CD14-positive monocyte (primary cell): ENCODE results near the gene MRO. TPM values are rescaled to one million over a fixed set of nuclear protein-coding genes. Genes with fewer than 3 reads are reported as not detected.
A peak's percentile ranks its signal among the peaks of the same experiment; 100 is the strongest.

Source experiments
- DNase-seq, 3 donors: peaks; one replicate each; pipeline ENCODE4 v3.0.0-alpha.2; 2011 to 2022
- H2AFZ ChIP-seq: 2 replicates; pipeline ENCODE4 v1.6.0; 2012; ENCODE audit warnings: mild to moderate bottlenecking, low read depth, low read length, inconsistent platforms; ENCODE audit not compliant: insufficient read depth, poor library complexity, severe bottlenecking
- H3K27ac ChIP-seq, 2 donors: 1 replicate in 1 of 2; 2 replicates in 1 of 2; pipeline ENCODE4 v1.5.1; 2012 to 2013; ENCODE audit warnings: low read length in 2 of 2, control low read depth in 1 of 2, inconsistent platforms in 1 of 2, low read depth in 1 of 2, mild to moderate bottlenecking in 1 of 2
- H3K27me3 ChIP-seq, 2 donors: one replicate each; pipeline versions ENCODE4 v1.6.0 to v1.6.1; 2011 to 2013; ENCODE audit warnings: low read length in 2 of 2; ENCODE audit not compliant: control insufficient read depth in 2 of 2, insufficient read depth in 2 of 2
- H3K36me3 ChIP-seq, 2 donors: replicated peaks in 1 of 2; 1 replicate in 1 of 2; 2 replicates in 1 of 2; pipeline versions ENCODE4 v1.5.1 to v1.6.1; 2012 to 2013; ENCODE audit warnings: low read length in 2 of 2, control low read depth in 1 of 2, inconsistent platforms in 1 of 2, mild to moderate bottlenecking in 1 of 2; ENCODE audit not compliant: insufficient read depth in 2 of 2, control insufficient read depth in 1 of 2
- H3K4me1 ChIP-seq, 2 donors: 1 replicate in 1 of 2; 2 replicates in 1 of 2; pipeline versions ENCODE4 v1.5.1 to v1.6.1; 2012 to 2013; ENCODE audit warnings: low read length in 2 of 2, control low read depth in 1 of 2, inconsistent platforms in 1 of 2, mild to moderate bottlenecking in 1 of 2, moderate library complexity in 1 of 2; ENCODE audit not compliant: insufficient read depth in 2 of 2, control insufficient read depth in 1 of 2
- H3K4me2 ChIP-seq: replicated peaks from 2 replicates; pipeline ENCODE3; 2012; ENCODE audit warnings: low read length, moderate library complexity, mild to moderate bottlenecking; ENCODE audit not compliant: poor library complexity, severe bottlenecking; ENCODE audit errors: extremely low read depth
- H3K4me3 ChIP-seq, 3 experiments: fragments of 200-600 bp in 1 of 3; sonication (generic) in 1 of 3; replicated peaks in 1 of 3; 1 replicate in 2 of 3; 2 replicates in 1 of 3; pipeline ENCODE4 v1.5.1; 2011 to 2013; ENCODE audit warnings: low read length in 3 of 3, mild to moderate bottlenecking in 3 of 3, control low read depth in 2 of 3, low read depth in 2 of 3, inconsistent platforms in 1 of 3, moderate library complexity in 1 of 3
- H3K79me2 ChIP-seq: 2 replicates; pipeline ENCODE4 v1.6.0; 2012; ENCODE audit warnings: mild to moderate bottlenecking, control low read depth, inconsistent platforms, low read length, moderate library complexity; ENCODE audit not compliant: insufficient read depth
- H3K9ac ChIP-seq: 2 replicates; pipeline ENCODE4 v1.6.0; 2017; ENCODE audit warnings: low read length, mild to moderate bottlenecking; ENCODE audit not compliant: insufficient read depth, poor library complexity, severe bottlenecking
- H3K9me3 ChIP-seq, 2 donors: replicated peaks in 1 of 2; 1 replicate in 1 of 2; 2 replicates in 1 of 2; pipeline versions ENCODE4 v1.5.1 to v1.6.1; 2012 to 2013; ENCODE audit warnings: low read length in 2 of 2, control low read depth in 1 of 2; ENCODE audit not compliant: control insufficient read depth in 1 of 2, insufficient read depth in 1 of 2
- H4K20me1 ChIP-seq: 2 replicates; pipeline ENCODE4 v1.6.0; 2012; ENCODE audit warnings: mild to moderate bottlenecking, low read length, control low read depth, moderate library complexity; ENCODE audit not compliant: insufficient read depth
- H3K27ac Mint-ChIP-seq, 7 donors: one replicate each; pipeline ENCODE4 v1.8.0; 2020; ENCODE audit warnings: mild to moderate bottlenecking in 7 of 7, mixed read lengths in 7 of 7, moderate library complexity in 6 of 7, inconsistent platforms in 2 of 7
- H3K27me3 Mint-ChIP-seq, 3 donors: one replicate each; pipeline ENCODE4 v1.8.0; 2021 to 2022; ENCODE audit warnings: low read depth in 3 of 3, mild to moderate bottlenecking in 3 of 3, mixed read lengths in 3 of 3, moderate library complexity in 3 of 3, inconsistent platforms in 1 of 3
- H3K36me3 Mint-ChIP-seq, 2 donors: one replicate each; pipeline ENCODE4 v1.8.0; 2020; ENCODE audit warnings: mixed read lengths in 2 of 2, inconsistent platforms in 1 of 2, mild to moderate bottlenecking in 1 of 2
- H3K4me1 Mint-ChIP-seq: one replicate; pipeline ENCODE4 v1.8.0; 2020; ENCODE audit warnings: mild to moderate bottlenecking, mixed read lengths
- H3K4me3 Mint-ChIP-seq, 2 donors: one replicate each; pipeline ENCODE4 v1.8.0; 2020; ENCODE audit warnings: mild to moderate bottlenecking in 2 of 2, mixed read lengths in 2 of 2, moderate library complexity in 1 of 2
- H3K9me3 Mint-ChIP-seq, 7 donors: one replicate each; pipeline ENCODE4 v1.8.0; 2020 to 2022; ENCODE audit warnings: mixed read lengths in 7 of 7, mild to moderate bottlenecking in 6 of 7, moderate library complexity in 6 of 7, inconsistent platforms in 2 of 7
- WGBS: methylation state at CpG from one replicate; pipeline ENCODE4 v1.1.5; 2013; ENCODE audit warnings: missing lambda C conversion rate; ENCODE audit not compliant: insufficient coverage; 5-methylcytosine and 5-hydroxymethylcytosine counted together
- intact Hi-C, 2 donors: fragments of 100-400 bp; cut with micrococcal nuclease; formaldehyde crosslinking; loops; one replicate each; pipeline versions ENCODE4 v1.15.0 to v1.15.1; 2023
- polyA plus RNA-seq, 3 donors: library from polyadenylated mRNA; depleted of rRNA in 1 of 3; unstranded in 2 of 3; stranded (reverse) in 1 of 3; fragments of 300-500 nt in 2 of 3; fragments of >200 nt in 1 of 3; fragmentation: Illumina TruSeq in 2 of 3; gene quantifications; 1 replicate in 2 of 3; 2 replicates in 1 of 3; pipeline ENCODE4 v1.2.3, GENCODE V29; 2012 to 2021
- TF ChIP-seq, protein P1 (sequence below): fragments of 200-600 bp; IDR thresholded peaks from one replicate; pipeline ENCODE4 v1.8.0; 2022; ENCODE audit warnings: antibody characterized with exemption, mild to moderate bottlenecking

The MRO gene
- polyA plus RNA-seq, 3 donors, result 0.01 TPM; not detected in 2

- Histone ChIP-seq H3K4me1 (peaks cover 44 to 46% of the 10 kb centered on the region in 2 donors), H4K20me1 (no peaks in the 10 kb centered on the region), H3K36me3 (no peaks in the 10 kb centered on the region), H3K4me3 (no peak overlapping the region), H3K27ac (no peak overlapping the region), H3K79me2 (no peaks in the 10 kb centered on the region), H3K27me3 (no peaks in the 10 kb centered on the region), H3K4me2 (no peak overlapping the region), H3K9ac (no peak overlapping the region), H2AFZ (no peak overlapping the region), H3K9me3 (no peaks in the 10 kb centered on the region)
- Mint-ChIP-seq H3K36me3 (peaks cover 0 to 4% of the 10 kb centered on the region in 2 donors), H3K27me3 (peaks cover 2 to 6% (median 4%) of the 10 kb centered on the region in 3 donors), H3K27ac (peak overlapping the region in 3 of 7 donors; percentile 4 to 50 (median 20)), H3K4me3 (no peak overlapping the region), H3K4me1 (peaks cover 59% of the 10 kb centered on the region), H3K9me3 (no peaks in the 10 kb centered on the region)
- DNase-seq, result no peak
- 85% methylated on average over 3 of the region's 13 CpGs for WGBS
- intact Hi-C loops, result no loop called here
- TF ChIP-seq, protein P1, sequence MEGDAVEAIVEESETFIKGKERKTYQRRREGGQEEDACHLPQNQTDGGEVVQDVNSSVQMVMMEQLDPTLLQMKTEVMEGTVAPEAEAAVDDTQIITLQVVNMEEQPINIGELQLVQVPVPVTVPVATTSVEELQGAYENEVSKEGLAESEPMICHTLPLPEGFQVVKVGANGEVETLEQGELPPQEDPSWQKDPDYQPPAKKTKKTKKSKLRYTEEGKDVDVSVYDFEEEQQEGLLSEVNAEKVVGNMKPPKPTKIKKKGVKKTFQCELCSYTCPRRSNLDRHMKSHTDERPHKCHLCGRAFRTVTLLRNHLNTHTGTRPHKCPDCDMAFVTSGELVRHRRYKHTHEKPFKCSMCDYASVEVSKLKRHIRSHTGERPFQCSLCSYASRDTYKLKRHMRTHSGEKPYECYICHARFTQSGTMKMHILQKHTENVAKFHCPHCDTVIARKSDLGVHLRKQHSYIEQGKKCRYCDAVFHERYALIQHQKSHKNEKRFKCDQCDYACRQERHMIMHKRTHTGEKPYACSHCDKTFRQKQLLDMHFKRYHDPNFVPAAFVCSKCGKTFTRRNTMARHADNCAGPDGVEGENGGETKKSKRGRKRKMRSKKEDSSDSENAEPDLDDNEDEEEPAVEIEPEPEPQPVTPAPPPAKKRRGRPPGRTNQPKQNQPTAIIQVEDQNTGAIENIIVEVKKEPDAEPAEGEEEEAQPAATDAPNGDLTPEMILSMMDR, result no peak
Measured at GRCh38 chr18:50855976-50856757, 36.4 kb upstream of the MRO start.

- H4K20me1 ChIP-seq, result no peaks in the 10 kb centered on the region
- peak; percentile 86 to 96 (median 95) for DNase-seq
- H3K9me3 ChIP-seq, result no peaks in the 10 kb centered on the region
- H3K4me1 ChIP-seq, result peaks cover 61% of the 10 kb centered on the region in 2 donors
- Mint-ChIP-seq H3K36me3 (peaks cover 0 to 4% of the 10 kb centered on the region in 2 donors), H3K4me1 (peaks cover 70% of the 10 kb centered on the region), H3K27me3 (peaks cover 0 to 6% (median 4%) of the 10 kb centered on the region in 3 donors), H3K27ac (peak overlapping the region; percentile 89 to 98 (median 94)), H3K4me3 (peak overlapping the region in 1 of 2 donors; percentile 56), H3K9me3 (no peaks in the 10 kb centered on the region)
- peak overlapping the region; percentile 38 for H3K4me2 ChIP-seq
- H3K27me3 ChIP-seq, result no peaks in the 10 kb centered on the region
- TF ChIP-seq, protein P1, result no peak
- H3K9ac ChIP-seq, result peak overlapping the region; percentile 42
- H3K36me3 ChIP-seq, result no peaks in the 10 kb centered on the region
- H3K79me2 ChIP-seq, result no peaks in the 10 kb centered on the region
- H2AFZ ChIP-seq, result no peak overlapping the region
- H3K4me3 ChIP-seq, result peak overlapping the region in 1 of 3 experiments; percentile 32
- H3K27ac ChIP-seq, result peak overlapping the region; percentile 77 to 89
- intact Hi-C loops, result no loop called here
- WGBS, result 18% methylated on average over 5 of the region's 6 CpGs
Measured at GRCh38 chr18:50853863-50854271, 34.1 kb upstream of the MRO start.
